K562 (cell line): ENCODE results near the gene STT3B. TPM values are rescaled to one million over a fixed set of nuclear protein-coding genes. Genes with fewer than 3 reads are reported as not detected.

Source experiments
- C11orf30 ChIP-seq: fragments of 450-650 bp; IDR thresholded peaks from 2 replicates; pipeline ENCODE4 v1.6.1; 2016; ENCODE audit warnings: low read depth, mild to moderate bottlenecking
- DMBX1 ChIP-seq: fragments of 250-450 bp; sonication (Bioruptor Pico); IDR thresholded peaks from 2 replicates; pipeline ENCODE4 v1.8.0; 2022; ENCODE audit warnings: inconsistent platforms, mild to moderate bottlenecking, moderate library complexity, borderline replicate concordance
- GTF3C2 ChIP-seq: IDR thresholded peaks from 3 replicates; pipeline ENCODE4 v1.6.1; 2011; ENCODE audit warnings: borderline replicate concordance, mild to moderate bottlenecking, moderate library complexity; ENCODE audit not compliant: insufficient read length; ENCODE audit errors: extremely low read depth
- KAT8 ChIP-seq: fragments of 450-650 bp; IDR thresholded peaks from 2 replicates; pipeline ENCODE4 v1.6.1; 2016; ENCODE audit warnings: low read depth, mild to moderate bottlenecking
- MCM5 ChIP-seq: fragments of 450-650 bp; IDR thresholded peaks from 2 replicates; pipeline ENCODE4 v1.6.1; 2016; ENCODE audit warnings: low read depth
- MGA ChIP-seq: fragments of 450-650 bp; IDR thresholded peaks from 2 replicates; pipeline ENCODE4 v1.6.1; 2016; ENCODE audit warnings: mild to moderate bottlenecking, moderate library complexity
- PYGO2 ChIP-seq: fragments of 450-650 bp; IDR thresholded peaks from 2 replicates; pipeline ENCODE4 v1.6.1; 2016; ENCODE audit warnings: mild to moderate bottlenecking, missing genetic modification characterization, moderate library complexity, missing compliant biosample characterization
- TEAD1 ChIP-seq, 2 experiments: fragments of 450-650 bp in 1 of 2; sonication (generic) in 1 of 2; formaldehyde crosslinking; IDR thresholded peaks; 2 replicates each; pipeline versions ENCODE4 v1.4.0 to v1.8.0; 2020 to 2022; ENCODE audit warnings: mild to moderate bottlenecking in 2 of 2, missing genetic modification reagents in 1 of 2
- TOE1 ChIP-seq, 2 experiments: fragments of 450-650 bp in 1 of 2; sonication (generic) in 1 of 2; formaldehyde crosslinking in 1 of 2; IDR thresholded peaks; 2 replicates each; pipeline versions ENCODE4 v1.7.1 to v1.8.0; 2016 to 2022; ENCODE audit warnings: borderline replicate concordance in 2 of 2, mild to moderate bottlenecking in 2 of 2, antibody characterized with exemption in 1 of 2, inconsistent platforms in 1 of 2, low read depth in 1 of 2, missing genetic modification reagents in 1 of 2, moderate library complexity in 1 of 2
- ZKSCAN1 ChIP-seq: fragments of 150-350 bp; IDR thresholded peaks from 2 replicates; pipeline ENCODE4 v1.6.1; 2016; ENCODE audit warnings: low read depth, low read length
- ZNF589 ChIP-seq: fragments of 200-800 bp; sonication (Bioruptor generic); IDR thresholded peaks from 2 replicates; pipeline ENCODE4 v1.6.1; 2016; ENCODE audit warnings: low read depth, missing genetic modification characterization, missing compliant biosample characterization
- polyA plus RNA-seq, 8 experiments: library from polyadenylated mRNA; depleted of rRNA in 4 of 8; stranded (reverse) in 5 of 8; unstranded in 3 of 8; fragments of >200 nt; fragmentation: Nextera tagmentation in 2 of 8; fragmentation: Illumina TruSeq in 1 of 8; extraction: Ambion mirVana in 2 of 8; extraction: Trizol in 1 of 8; gene quantifications; 2 replicates each; pipeline versions ENCODE4 v1.2.1 to v1.2.3, GENCODE V29; 2011 to 2014; ENCODE audit warnings: inconsistent platforms in 1 of 8, missing spikeins in 1 of 8
- total RNA-seq, 7 experiments: library from RNA; depleted of rRNA in 6 of 7; stranded (reverse); fragments of >200 nt in 6 of 7; fragmentation: Illumina TruSeq in 2 of 7; extraction: Trizol in 2 of 7; gene quantifications; 2 replicates each; pipeline versions ENCODE4 v1.2.1 to v1.2.3, GENCODE V29; 2011 to 2021; ENCODE audit warnings: low replicate concordance in 1 of 7
- TF ChIP-seq, protein P1 (sequence below): IDR thresholded peaks from 2 replicates; pipeline ENCODE4 v1.6.1; 2011; ENCODE audit not compliant: insufficient read length; ENCODE audit errors: extremely low read depth

STT3B gene
- total and polyA plus RNA-seq, 9 of the 15 experiments (the other 6 are each of a cell fraction or from before 2014, with no cell fraction given), result 22.4 to 147 (median 100) TPM

DNA sequence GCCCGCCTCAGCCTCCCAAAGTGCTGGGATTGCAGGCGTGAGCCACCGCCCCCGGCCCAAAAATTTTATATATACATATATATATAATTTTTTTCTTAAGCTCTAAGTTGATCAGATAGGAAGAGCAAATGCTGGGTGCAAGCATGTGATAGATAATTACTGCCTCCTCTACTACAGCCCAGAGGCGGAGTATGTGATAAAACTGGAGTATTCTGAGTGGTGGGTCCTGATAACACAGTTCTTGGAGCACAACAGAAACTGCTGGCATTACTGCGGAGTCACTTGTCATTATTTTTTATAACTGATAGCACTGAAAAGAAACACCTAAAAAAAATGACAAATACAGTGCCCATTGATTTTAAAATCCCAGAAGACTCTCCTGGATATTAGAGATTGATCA is 41.1 kb upstream of the STT3B start (continued):
- TF ChIP-seq MGA, result peak; percentile 46; the same call in 1 of the 2 replicates
- TF ChIP-seq ZNF589 (CRISPR knock-in tag), result peak; percentile 53; the same call in 1 of the 2 replicates
- peak; percentile 89 for TF ChIP-seq DMBX1 (CRISPR knock-in tag)
- TF ChIP-seq GTF3C2, result no peak
- peak; percentile 68 for TF ChIP-seq TOE1 (IDR thresholded peaks at IDR 0.05; ENCODE audit: borderline replicate concordance)
- TF ChIP-seq TOE1 (CRISPR knock-in tag; IDR thresholded peaks at IDR 0.05; ENCODE audit: borderline replicate concordance, low read depth), result no peak
- TF ChIP-seq ZKSCAN1, result no peak
- peak; percentile 74; the same call in 1 of the 2 replicates for TF ChIP-seq PYGO2 (tag)
- TF ChIP-seq C11orf30, result peak; percentile 63
- TF ChIP-seq, protein P1, sequence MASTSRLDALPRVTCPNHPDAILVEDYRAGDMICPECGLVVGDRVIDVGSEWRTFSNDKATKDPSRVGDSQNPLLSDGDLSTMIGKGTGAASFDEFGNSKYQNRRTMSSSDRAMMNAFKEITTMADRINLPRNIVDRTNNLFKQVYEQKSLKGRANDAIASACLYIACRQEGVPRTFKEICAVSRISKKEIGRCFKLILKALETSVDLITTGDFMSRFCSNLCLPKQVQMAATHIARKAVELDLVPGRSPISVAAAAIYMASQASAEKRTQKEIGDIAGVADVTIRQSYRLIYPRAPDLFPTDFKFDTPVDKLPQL, result no peak
- TF ChIP-seq MCM5, result no peak
- peak in 1 of 2 experiments; percentile 91; a peak in 2 of 4 replicates for TF ChIP-seq TEAD1 (CRISPR knock-in tag; IDR thresholded peaks at IDR 0.05)
- no peak for TF ChIP-seq KAT8
